ENCODE results near the gene LZTR1. TPM values are rescaled to one million over a fixed set of nuclear protein-coding genes. Genes with fewer than 3 reads are reported as not detected.
A peak's percentile ranks its signal among the peaks of the same experiment; 100 is the strongest.
"Not testable (repeated sequence)": the region's sequence is repeated elsewhere in the genome, so short reads cannot be mapped to it uniquely, and the experiment has no call there.

The LZTR1 gene
- total RNA-seq, 1 donor from 2014 or later = 91.5 TPM

GRCh38 chr22:21045585-21046294 lies 63.6 kb downstream of the LZTR1 start, which contains the start of gene LRRC74B:
Gene LRRC74B, plus strand, starts transcription at chr22:21045946. Its CDS starts 41 bp downstream, at chr22:21045987.
- H3K27ac Mint-ChIP-seq (ENCODE audit: unreplicated experiment) = peak within 1 kb of the TSS; percentile 100
- peak; percentile 98 for DNase-seq (ENCODE audit: extremely low spot score, unreplicated experiment)
- no peak for TF ChIP-seq CTCF (IDR thresholded peaks at IDR 0.05)
- H3K9me3 Mint-ChIP-seq (ENCODE audit: unreplicated experiment) = no peaks in the 10 kb centered on the region
- peak within 1 kb of the TSS; percentile 94 for H3K4me3 Mint-ChIP-seq (ENCODE audit: unreplicated experiment)
- no peaks in the 10 kb centered on the region for H3K27me3 Mint-ChIP-seq (ENCODE audit: unreplicated experiment)
- peaks cover 43% of the 10 kb centered on the region for H3K4me1 Mint-ChIP-seq (ENCODE audit: unreplicated experiment)
- no peaks in the 10 kb centered on the region for H3K36me3 Mint-ChIP-seq (ENCODE audit: unreplicated experiment)

GRCh38 chr22:21047035-21047661 lies 65.1 kb downstream of the LZTR1 start:
- TF ChIP-seq CTCF (IDR thresholded peaks at IDR 0.05) = no peak
- H3K9me3 Mint-ChIP-seq (ENCODE audit: unreplicated experiment) = no peaks in the 10 kb centered on the region
- H3K27ac Mint-ChIP-seq (ENCODE audit: unreplicated experiment) = no peak overlapping the region
- no peaks in the 10 kb centered on the region for H3K36me3 Mint-ChIP-seq (ENCODE audit: unreplicated experiment)
- H3K4me1 Mint-ChIP-seq (ENCODE audit: unreplicated experiment) = peaks cover 41% of the 10 kb centered on the region
- no peaks in the 10 kb centered on the region for H3K27me3 Mint-ChIP-seq (ENCODE audit: unreplicated experiment)
- no peak overlapping the region for H3K4me3 Mint-ChIP-seq (ENCODE audit: unreplicated experiment)
- no peak for DNase-seq (ENCODE audit: extremely low spot score, unreplicated experiment)

GRCh38 chr22:21047730-21048129 lies 65.6 kb downstream of the LZTR1 start:
- TF ChIP-seq CTCF (IDR thresholded peaks at IDR 0.05) = no peak
- no peak for DNase-seq (ENCODE audit: extremely low spot score, unreplicated experiment)
- Mint-ChIP-seq H3K27me3 (ENCODE audit: unreplicated experiment) (no peaks in the 10 kb centered on the region), H3K4me3 (ENCODE audit: unreplicated experiment) (no peak overlapping the region), H3K27ac (ENCODE audit: unreplicated experiment) (no peak overlapping the region), H3K9me3 (ENCODE audit: unreplicated experiment) (no peaks in the 10 kb centered on the region), H3K4me1 (ENCODE audit: unreplicated experiment) (peaks cover 36% of the 10 kb centered on the region), H3K36me3 (ENCODE audit: unreplicated experiment) (no peaks in the 10 kb centered on the region)

- not testable (repeated sequence) for H3K9me3 Mint-ChIP-seq (ENCODE audit: unreplicated experiment); H3K27me3 Mint-ChIP-seq (ENCODE audit: unreplicated experiment); H3K36me3 Mint-ChIP-seq (ENCODE audit: unreplicated experiment); H3K27ac Mint-ChIP-seq (ENCODE audit: unreplicated experiment); H3K4me3 Mint-ChIP-seq (ENCODE audit: unreplicated experiment); DNase-seq (ENCODE audit: extremely low spot score, unreplicated experiment)
- peaks cover 28% of the 10 kb centered on the region for H3K4me1 Mint-ChIP-seq (ENCODE audit: unreplicated experiment)
Observed at GRCh38 chr22:21048448-21048847, 66.4 kb downstream of the LZTR1 start.

Small RNAs within 50 kb of the gene (microRNA-seq; reads per million reads assigned to microRNA genes)
- not detected for gene MIR649 (ENCODE audit: unreplicated experiment)

Other genes with a start within 250 kb of the LZTR1 start
- gene SERPIND1, start 208.2 kb upstream of the LZTR1 start, total RNA-seq = not detected in 2 replicates
- 108 and 116 TPM in 2 replicates for gene PI4KA, start 123.5 kb upstream of the LZTR1 start, total RNA-seq
- gene SNAP29, start 123.3 kb upstream of the LZTR1 start, total RNA-seq = 28.0 and 30.0 TPM in 2 replicates
- gene CRKL, start 64.9 kb upstream of the LZTR1 start, total RNA-seq = 56.0 and 58.8 TPM in 2 replicates
- 0.65 and 0.99 TPM in 2 replicates for gene AIFM3, start 15.0 kb upstream of the LZTR1 start, total RNA-seq
- gene THAP7, start 19.8 kb downstream of the LZTR1 start, total RNA-seq = 24.8 and 27.0 TPM in 2 replicates
- gene P2RX6, start 32.9 kb downstream of the LZTR1 start, total RNA-seq = 2.6 and 3.5 TPM in 2 replicates
- not detected in 2 replicates for gene SLC7A4, start 50.3 kb downstream of the LZTR1 start, total RNA-seq
- not detected in 2 replicates for gene LRRC74B, start 63.6 kb downstream of the LZTR1 start, total RNA-seq

All from osteocyte (in vitro differentiated cells).